Measurements from ENCODE around the gene APOA4. TPM values are rescaled to one million over a fixed set of nuclear protein-coding genes. Genes with fewer than 3 reads are reported as not detected.

APOA4 gene
- polyA plus RNA-seq, 1 of the 3 experiments (the other 2 are of a cell fraction): not detected

DNA sequence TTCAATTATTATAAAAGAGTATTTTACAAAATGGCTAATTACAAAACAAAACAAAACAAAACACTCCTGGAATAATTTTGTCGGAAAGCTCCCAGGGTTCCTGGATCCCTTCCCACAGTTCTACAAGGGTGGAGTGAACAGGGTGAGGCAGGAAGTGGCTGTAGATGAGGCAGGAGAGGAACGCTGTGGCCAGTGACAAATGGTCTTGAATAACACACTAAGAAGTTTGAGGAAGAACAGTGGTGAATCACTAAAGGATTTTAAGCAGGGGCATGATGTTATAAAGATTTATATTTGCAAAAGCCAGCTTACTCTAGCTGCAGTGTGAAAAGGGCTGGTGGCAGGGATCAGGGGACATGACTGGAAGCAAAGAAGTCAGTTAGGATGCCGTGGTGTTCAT lies 48.1 kb upstream of the APOA4 start:
- no peaks in the 10 kb centered on the region for H3K9me3 ChIP-seq
- no peak overlapping the region for H3K4me3 ChIP-seq (ENCODE audit: low read depth in 2 of 2, low read length in 1 of 2)
- no peaks in the 10 kb centered on the region for H3K9me2 ChIP-seq
- peaks cover 6% of the 10 kb centered on the region for H3F3A ChIP-seq (replicated peaks; ENCODE audit: insufficient read depth)
- H3K27ac ChIP-seq (ENCODE audit: low read depth in 2 of 2, low read length in 1 of 2): peak overlapping the region; percentile 16 to 64; a peak in 3 of 4 replicates
- ChIA-PET CTCF (interaction anchor here (1.1 kb wide), 1 partner anchor 9 kb away, joined by 3 read pairs; no protein-coding TSS in a partner anchor), POLR2A (no interaction called here)
- no peak for DNase-seq
- no peaks in the 10 kb centered on the region for H3K27me3 ChIP-seq (ENCODE audit: insufficient read depth)
- H4K20me1 ChIP-seq (ENCODE audit: insufficient read depth): no peaks in the 10 kb centered on the region
- 42% methylated on average over 3 of the region's 3 CpGs for WGBS (ENCODE audit: low lambda C conversion rate)
- H3K36me3 ChIP-seq (replicated peaks in 1 of 2; ENCODE audit: control insufficient read depth in 1 of 2, insufficient read depth in 2 of 2, low read length in 1 of 2): peaks cover 30 to 61% of the 10 kb centered on the region in 2 experiments
- TF ChIP-seq ELF1 (IDR thresholded peaks at IDR 0.05) (no peak), RAD21 (IDR thresholded peaks at IDR 0.05; ENCODE audit: low read length) (no peak), TCF12 (IDR thresholded peaks at IDR 0.05) (peak; percentile 79), GABPA (IDR thresholded peaks at IDR 0.05; ENCODE audit: low read depth) (no peak), MXI1 (IDR thresholded peaks at IDR 0.05; ENCODE audit: low read depth, low read length) (no peak), SMC3 (IDR thresholded peaks at IDR 0.05; ENCODE audit: low read depth, low read length) (no peak), EP300 (IDR thresholded peaks at IDR 0.05; ENCODE audit: borderline replicate concordance in 1 of 2, low read depth in 1 of 2, low read length in 1 of 2) (peak in 1 of 2 experiments; percentile 54; a peak in 1 of 4 replicates), FOSL2 (IDR thresholded peaks at IDR 0.05; ENCODE audit: borderline replicate concordance, low read depth) (no peak; the same call in 1 of the 2 replicates), SIN3A (IDR thresholded peaks at IDR 0.05; ENCODE audit: borderline replicate concordance, low read depth, low read length) (no peak), NFIC (IDR thresholded peaks at IDR 0.05; ENCODE audit: borderline replicate concordance) (peak; percentile 56; the same call in 1 of the 2 replicates), JUND (IDR thresholded peaks at IDR 0.05) (peak; percentile 42; the same call in 1 of the 2 replicates)
- TF ChIP-seq, protein P1, sequence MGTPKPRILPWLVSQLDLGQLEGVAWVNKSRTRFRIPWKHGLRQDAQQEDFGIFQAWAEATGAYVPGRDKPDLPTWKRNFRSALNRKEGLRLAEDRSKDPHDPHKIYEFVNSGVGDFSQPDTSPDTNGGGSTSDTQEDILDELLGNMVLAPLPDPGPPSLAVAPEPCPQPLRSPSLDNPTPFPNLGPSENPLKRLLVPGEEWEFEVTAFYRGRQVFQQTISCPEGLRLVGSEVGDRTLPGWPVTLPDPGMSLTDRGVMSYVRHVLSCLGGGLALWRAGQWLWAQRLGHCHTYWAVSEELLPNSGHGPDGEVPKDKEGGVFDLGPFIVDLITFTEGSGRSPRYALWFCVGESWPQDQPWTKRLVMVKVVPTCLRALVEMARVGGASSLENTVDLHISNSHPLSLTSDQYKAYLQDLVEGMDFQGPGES (IDR thresholded peaks at IDR 0.05; ENCODE audit: low read depth, low read length): no peak
- TF ChIP-seq, protein P2, sequence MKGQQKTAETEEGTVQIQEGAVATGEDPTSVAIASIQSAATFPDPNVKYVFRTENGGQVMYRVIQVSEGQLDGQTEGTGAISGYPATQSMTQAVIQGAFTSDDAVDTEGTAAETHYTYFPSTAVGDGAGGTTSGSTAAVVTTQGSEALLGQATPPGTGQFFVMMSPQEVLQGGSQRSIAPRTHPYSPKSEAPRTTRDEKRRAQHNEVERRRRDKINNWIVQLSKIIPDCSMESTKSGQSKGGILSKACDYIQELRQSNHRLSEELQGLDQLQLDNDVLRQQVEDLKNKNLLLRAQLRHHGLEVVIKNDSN (IDR thresholded peaks at IDR 0.05; ENCODE audit: borderline replicate concordance, low read depth): no peak
- TF ChIP-seq, protein P3, sequence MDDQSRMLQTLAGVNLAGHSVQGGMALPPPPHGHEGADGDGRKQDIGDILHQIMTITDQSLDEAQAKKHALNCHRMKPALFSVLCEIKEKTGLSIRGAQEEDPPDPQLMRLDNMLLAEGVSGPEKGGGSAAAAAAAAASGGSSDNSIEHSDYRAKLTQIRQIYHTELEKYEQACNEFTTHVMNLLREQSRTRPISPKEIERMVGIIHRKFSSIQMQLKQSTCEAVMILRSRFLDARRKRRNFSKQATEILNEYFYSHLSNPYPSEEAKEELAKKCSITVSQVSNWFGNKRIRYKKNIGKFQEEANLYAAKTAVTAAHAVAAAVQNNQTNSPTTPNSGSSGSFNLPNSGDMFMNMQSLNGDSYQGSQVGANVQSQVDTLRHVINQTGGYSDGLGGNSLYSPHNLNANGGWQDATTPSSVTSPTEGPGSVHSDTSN (IDR thresholded peaks at IDR 0.05): peak; percentile 81
- TF ChIP-seq, protein P4, sequence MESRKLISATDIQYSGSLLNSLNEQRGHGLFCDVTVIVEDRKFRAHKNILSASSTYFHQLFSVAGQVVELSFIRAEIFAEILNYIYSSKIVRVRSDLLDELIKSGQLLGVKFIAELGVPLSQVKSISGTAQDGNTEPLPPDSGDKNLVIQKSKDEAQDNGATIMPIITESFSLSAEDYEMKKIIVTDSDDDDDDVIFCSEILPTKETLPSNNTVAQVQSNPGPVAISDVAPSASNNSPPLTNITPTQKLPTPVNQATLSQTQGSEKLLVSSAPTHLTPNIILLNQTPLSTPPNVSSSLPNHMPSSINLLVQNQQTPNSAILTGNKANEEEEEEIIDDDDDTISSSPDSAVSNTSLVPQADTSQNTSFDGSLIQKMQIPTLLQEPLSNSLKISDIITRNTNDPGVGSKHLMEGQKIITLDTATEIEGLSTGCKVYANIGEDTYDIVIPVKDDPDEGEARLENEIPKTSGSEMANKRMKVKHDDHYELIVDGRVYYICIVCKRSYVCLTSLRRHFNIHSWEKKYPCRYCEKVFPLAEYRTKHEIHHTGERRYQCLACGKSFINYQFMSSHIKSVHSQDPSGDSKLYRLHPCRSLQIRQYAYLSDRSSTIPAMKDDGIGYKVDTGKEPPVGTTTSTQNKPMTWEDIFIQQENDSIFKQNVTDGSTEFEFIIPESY (IDR thresholded peaks at IDR 0.05; ENCODE audit: borderline replicate concordance, low read depth): no peak
- TF ChIP-seq, protein P5, sequence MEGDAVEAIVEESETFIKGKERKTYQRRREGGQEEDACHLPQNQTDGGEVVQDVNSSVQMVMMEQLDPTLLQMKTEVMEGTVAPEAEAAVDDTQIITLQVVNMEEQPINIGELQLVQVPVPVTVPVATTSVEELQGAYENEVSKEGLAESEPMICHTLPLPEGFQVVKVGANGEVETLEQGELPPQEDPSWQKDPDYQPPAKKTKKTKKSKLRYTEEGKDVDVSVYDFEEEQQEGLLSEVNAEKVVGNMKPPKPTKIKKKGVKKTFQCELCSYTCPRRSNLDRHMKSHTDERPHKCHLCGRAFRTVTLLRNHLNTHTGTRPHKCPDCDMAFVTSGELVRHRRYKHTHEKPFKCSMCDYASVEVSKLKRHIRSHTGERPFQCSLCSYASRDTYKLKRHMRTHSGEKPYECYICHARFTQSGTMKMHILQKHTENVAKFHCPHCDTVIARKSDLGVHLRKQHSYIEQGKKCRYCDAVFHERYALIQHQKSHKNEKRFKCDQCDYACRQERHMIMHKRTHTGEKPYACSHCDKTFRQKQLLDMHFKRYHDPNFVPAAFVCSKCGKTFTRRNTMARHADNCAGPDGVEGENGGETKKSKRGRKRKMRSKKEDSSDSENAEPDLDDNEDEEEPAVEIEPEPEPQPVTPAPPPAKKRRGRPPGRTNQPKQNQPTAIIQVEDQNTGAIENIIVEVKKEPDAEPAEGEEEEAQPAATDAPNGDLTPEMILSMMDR (IDR thresholded peaks at IDR 0.05): no peak
- TF ChIP-seq, protein P6, sequence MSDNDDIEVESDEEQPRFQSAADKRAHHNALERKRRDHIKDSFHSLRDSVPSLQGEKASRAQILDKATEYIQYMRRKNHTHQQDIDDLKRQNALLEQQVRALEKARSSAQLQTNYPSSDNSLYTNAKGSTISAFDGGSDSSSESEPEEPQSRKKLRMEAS (IDR thresholded peaks at IDR 0.05; ENCODE audit: low read depth): no peak
- H3K9ac ChIP-seq: peak overlapping the region; percentile 31; the same call in 1 of the 2 replicates
- no peaks in the 10 kb centered on the region for H3K79me2 ChIP-seq (ENCODE audit: insufficient read depth)
- H2AFZ ChIP-seq (ENCODE audit: low read depth): no peak overlapping the region; the same call in 1 of the 2 replicates
- H3K4me1 ChIP-seq (ENCODE audit: control insufficient read depth in 1 of 2, insufficient read depth in 2 of 2, low read depth in 1 of 2, low read length in 1 of 2): peaks cover 3 to 7% of the 10 kb centered on the region in 2 experiments
- H3K4me2 ChIP-seq: peak overlapping the region; percentile 31; the same call in 1 of the 2 replicates

Data from SK-N-SH (cell line).